IMR-90 (cell line): ENCODE measurements around the gene ADCK1. TPM values are rescaled to one million over a fixed set of nuclear protein-coding genes. Genes with fewer than 3 reads are reported as not detected.

Experiments
- ATAC-seq: fragments of 200-7000 bp; cut with Tn5 transposase; 2 replicates; pipeline ENCODE4 v1.9.1; 2020; ENCODE audit warnings: low read depth, mild to moderate bottlenecking, moderate library complexity
- BruUV-seq: library from RNA; stranded (reverse); fragments of 400-500 nt; replicated peaks from 2 replicates; lab custom pipeline; 2021; lab: Mats Ljungman, UMichigan
- CTCF ChIA-PET: fragments of 300-600 bp; formaldehyde crosslinking; extraction: SDS; loops from one replicate; lab custom pipeline; 2021; ENCODE audit warnings: antibody characterized with exemption; lab: Yijun Ruan, JAX
- POLR2A ChIA-PET: fragments of 300-600 bp; sonication (Branson Sonifier 250); formaldehyde crosslinking; loops from one replicate; lab custom pipeline; 2022; ENCODE audit warnings: antibody characterized with exemption; ENCODE audit not compliant: unreplicated experiment; lab: Charles Lee
- DNase-seq: peaks from one replicate; pipeline ENCODE4 v3.0.0; 2013
- H2AFZ ChIP-seq: replicated peaks from 2 replicates; pipeline ENCODE3; 2013; ENCODE audit warnings: low read length, mild to moderate bottlenecking; ENCODE audit not compliant: poor library complexity
- H2AK5ac ChIP-seq: 2 replicates; pipeline ENCODE4 v1.6.1; 2013; ENCODE audit warnings: low read depth, low read length, inconsistent platforms
- H2AK9ac ChIP-seq: replicated peaks from 2 replicates; pipeline ENCODE3; 2013; ENCODE audit warnings: mild to moderate bottlenecking, low read depth, low read length, moderate library complexity; ENCODE audit not compliant: poor library complexity
- H2BK120ac ChIP-seq: 2 replicates; pipeline ENCODE4 v1.6.1; 2013; ENCODE audit warnings: low read depth, low read length, inconsistent platforms
- H2BK15ac ChIP-seq: 3 replicates; pipeline ENCODE4 v1.6.1; 2013; ENCODE audit warnings: low read depth, low read length, inconsistent platforms
- H2BK20ac ChIP-seq: 2 replicates; pipeline ENCODE4 v1.6.1; 2013; ENCODE audit warnings: low read depth, mild to moderate bottlenecking, inconsistent platforms, low read length, moderate library complexity
- H2BK5ac ChIP-seq: 2 replicates; pipeline ENCODE4 v1.6.1; 2013; ENCODE audit warnings: mild to moderate bottlenecking, low read depth, low read length, inconsistent platforms; ENCODE audit not compliant: poor library complexity, severe bottlenecking
- H3K14ac ChIP-seq: replicated peaks from 2 replicates; pipeline ENCODE4 v1.6.1; 2013; ENCODE audit warnings: low read depth, low read length, inconsistent platforms
- H3K18ac ChIP-seq: 2 replicates; pipeline ENCODE4 v1.6.1; 2013; ENCODE audit warnings: low read depth, low read length, control low read depth
- H3K23ac ChIP-seq: 2 replicates; pipeline ENCODE4 v1.6.1; 2013; ENCODE audit warnings: low read depth, low read length, inconsistent platforms
- H3K27ac ChIP-seq: 2 replicates; pipeline ENCODE4 v1.5.1; 2013; ENCODE audit warnings: mild to moderate bottlenecking, control low read depth, low read length; ENCODE audit not compliant: insufficient read depth
- H3K27me3 ChIP-seq: 2 replicates; pipeline ENCODE4 v1.6.1; 2013; ENCODE audit warnings: low read length; ENCODE audit not compliant: control insufficient read depth, insufficient read depth
- H3K36me3 ChIP-seq: 2 replicates; pipeline ENCODE4 v1.6.1; 2013; ENCODE audit warnings: low read length, mixed read lengths; ENCODE audit not compliant: control insufficient read depth, insufficient read depth
- H3K4ac ChIP-seq: 2 replicates; pipeline ENCODE4 v1.6.1; 2013; ENCODE audit warnings: low read depth, low read length, inconsistent platforms
- H3K4me1 ChIP-seq: 2 replicates; pipeline ENCODE4 v1.6.1; 2013; ENCODE audit warnings: low read length, mixed read lengths; ENCODE audit not compliant: control insufficient read depth, insufficient read depth
- H3K4me2 ChIP-seq: 2 replicates; pipeline ENCODE4 v1.6.1; 2013; ENCODE audit warnings: low read depth, mild to moderate bottlenecking, control low read depth, low read length, moderate library complexity
- H3K4me3 ChIP-seq: 2 replicates; pipeline ENCODE4 v1.5.1; 2013; ENCODE audit warnings: low read depth, mild to moderate bottlenecking, control low read depth, low read length, moderate library complexity; ENCODE audit not compliant: insufficient read depth
- H3K56ac ChIP-seq: 2 replicates; pipeline ENCODE4 v1.6.1; 2013; ENCODE audit warnings: low read length, inconsistent platforms; ENCODE audit not compliant: insufficient read depth; ENCODE audit errors: extremely low read depth
- H3K79me1 ChIP-seq, 2 experiments: 2 replicates each; pipeline ENCODE4 v1.6.1; 2013; ENCODE audit warnings: low read length in 2 of 2, inconsistent platforms in 1 of 2, low read depth in 1 of 2
- H3K9ac ChIP-seq: 2 replicates; pipeline ENCODE4 v1.6.1; 2013; ENCODE audit warnings: low read depth, low read length, control low read depth
- H3K9me1 ChIP-seq: 2 replicates; pipeline ENCODE4 v1.6.1; 2013; ENCODE audit warnings: low read length, inconsistent platforms; ENCODE audit not compliant: insufficient read depth
- H3K9me3 ChIP-seq: 2 replicates; pipeline ENCODE4 v1.6.1; 2013; ENCODE audit warnings: low read length; ENCODE audit not compliant: control insufficient read depth, insufficient read depth
- H4K20me1 ChIP-seq: 2 replicates; pipeline ENCODE4 v1.6.1; 2013; ENCODE audit warnings: low read length, inconsistent platforms; ENCODE audit not compliant: insufficient read depth
- H4K5ac ChIP-seq: 2 replicates; pipeline ENCODE4 v1.6.1; 2013; ENCODE audit warnings: mild to moderate bottlenecking, low read depth, low read length, control low read depth
- H4K8ac ChIP-seq, 2 experiments: 2 replicates each; pipeline ENCODE4 v1.6.1; 2013; ENCODE audit warnings: low read depth in 2 of 2, low read length in 2 of 2, control low read depth in 1 of 2, inconsistent platforms in 1 of 2
- H4K91ac ChIP-seq: 2 replicates; pipeline ENCODE4 v1.6.1; 2013; ENCODE audit warnings: low read depth, low read length, inconsistent platforms; ENCODE audit not compliant: insufficient read depth
- MAFK ChIP-seq: IDR thresholded peaks from 2 replicates; pipeline ENCODE4 v1.6.1; 2012; ENCODE audit warnings: low read depth, low read length, improper control_type of control experiment
- NFE2L2 ChIP-seq: fragments of 150-350 bp; IDR thresholded peaks from 2 replicates; pipeline ENCODE4 v1.6.1; 2016; ENCODE audit warnings: low read depth, mild to moderate bottlenecking, low read length
- WGBS, 2 experiments: methylation state at CpG; one replicate each; pipeline versions ENCODE4 v1.1.5 to v1.1.7; 2013; ENCODE audit warnings: missing lambda C conversion rate in 2 of 2; ENCODE audit not compliant: insufficient read length in 1 of 2; ENCODE audit errors: extremely low coverage in 2 of 2; 5-methylcytosine and 5-hydroxymethylcytosine counted together
- dilution Hi-C: fragments of 300-500 bp; cut with HindIII; formaldehyde crosslinking; loops from one replicate; pipeline ENCODE4 v1.14.3; 2018; ENCODE audit warnings: low sequenced_read_pairs; ENCODE audit not compliant: unreplicated experiment
- in situ Hi-C: fragments of 300-500 bp; cut with MboI; formaldehyde crosslinking; loops from 3 replicates; pipeline ENCODE4 v1.14.3; 2019; ENCODE audit warnings: low sequenced_read_pairs, inconsistent platforms, mixed read lengths
- intact Hi-C: fragments of 100-400 bp; cut with micrococcal nuclease; formaldehyde crosslinking; loops from 2 replicates; pipeline ENCODE4 v1.10.0; 2022
- polyA plus RNA-seq, 3 experiments: library from polyadenylated mRNA; depleted of rRNA; stranded (reverse); fragments of >200 nt; gene quantifications; 2 replicates each; pipeline ENCODE4 v1.2.3, GENCODE V29; 2012; ENCODE audit warnings: low replicate concordance in 1 of 3
- total RNA-seq: library from RNA; depleted of rRNA; stranded (reverse); fragments of >200 nt; gene quantifications from 2 replicates; pipeline ENCODE4 v1.2.3, GENCODE V29; 2012

The ADCK1 gene
- total and polyA plus RNA-seq, 2 of the 4 experiments (the other 2 are of a cell fraction) = 1.6 to 4.6 TPM

GRCh38 chr14:77885367-77885766, 85.5 kb downstream of the ADCK1 start:
- Histone ChIP-seq H2BK15ac (no peak overlapping the region), H2BK20ac (no peak overlapping the region), H3K4me2 (no peak overlapping the region), H3K18ac (no peak overlapping the region), H4K5ac (no peak overlapping the region), H4K8ac (no peak overlapping the region), H3K79me1 (no peaks in the 10 kb centered on the region), H3K9ac (no peak overlapping the region), H3K36me3 (no peaks in the 10 kb centered on the region), H3K23ac (no peak overlapping the region), H4K91ac (no peak overlapping the region), H3K4me1 (peaks cover 1% of the 10 kb centered on the region; the same call in 1 of the 2 replicates), H3K9me3 (no peaks in the 10 kb centered on the region), H3K4ac (no peak overlapping the region), H2BK5ac (no peak overlapping the region), H3K27ac (no peak overlapping the region), H4K20me1 (no peaks in the 10 kb centered on the region), H3K56ac (no peak overlapping the region), H2AFZ (no peak overlapping the region), H2BK120ac (no peak overlapping the region), H2AK9ac (no peak overlapping the region), H2AK5ac (no peak overlapping the region), H3K4me3 (no peak overlapping the region), H3K14ac (no peak overlapping the region), H3K27me3 (no peaks in the 10 kb centered on the region), H3K9me1 (no peaks in the 10 kb centered on the region; the same call in 1 of the 2 replicates)
- dilution Hi-C loops (no loop called here), in situ Hi-C loops (no loop called here), intact Hi-C loops (loop anchor here (1.0 kb wide), 1 partner anchor 49 kb away; no protein-coding TSS in a partner anchor)
- ChIA-PET CTCF (no interaction called here), POLR2A (no interaction called here)
- no peak for DNase-seq
- ATAC-seq = no peak
- BruUV-seq = no TSS peak
- 20% methylated on average over 1 of the region's 3 CpGs; no CpG with 5 or more reads in 1 of the 2 experiments for WGBS, 2 experiments
- TF ChIP-seq MAFK (no peak), NFE2L2 (no peak)
